Activated CD4-positive, alpha-beta T cell treated with anti-CD3 and anti-CD28 coated beads, Interleukin-2, Interleukin-6, amounts not matched to agents 100 ng/mL and 50 ng/mL, durations not matched to agents 16 hours and 8 hours (primary cell): ENCODE results near the gene ETDC.

Experiments used
- DNase-seq: peaks from one replicate; pipeline ENCODE4 v3.0.0-alpha.2; 2020

The ETDC gene

DNA sequence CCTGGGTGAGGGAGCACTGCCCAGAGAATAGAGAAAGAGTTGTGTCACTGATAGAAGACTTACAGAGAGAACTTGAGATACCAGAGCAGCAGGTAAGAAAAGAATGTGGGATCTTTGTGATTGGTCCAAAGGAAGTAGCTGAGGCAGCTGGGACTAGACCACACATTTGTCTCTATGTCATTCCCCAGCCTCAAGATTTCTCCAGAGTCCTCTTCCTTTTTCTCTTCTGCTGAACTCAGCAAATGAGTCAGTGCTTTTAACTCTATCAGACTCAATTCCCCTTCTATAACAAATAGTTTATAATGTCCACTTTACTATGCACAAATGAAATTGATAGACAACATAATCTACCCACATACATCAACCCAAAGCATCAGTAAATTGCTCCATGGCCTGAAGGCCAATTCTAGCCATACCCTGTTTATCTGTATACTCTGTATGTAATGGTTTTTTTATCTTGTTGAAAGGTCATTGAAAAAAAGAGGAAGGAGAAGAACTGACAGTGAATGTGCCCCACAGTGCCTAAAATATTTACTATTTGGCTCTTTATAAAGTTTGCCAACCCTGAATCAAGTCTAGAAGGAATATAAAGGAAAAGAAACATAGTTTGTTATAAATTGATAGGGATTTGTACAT lies 38.2 kb downstream of the ETDC start:
- DNase-seq, result no peak

- no peak for DNase-seq
Measured at GRCh38 chrX:135354288-135354687, 45.0 kb downstream of the ETDC start.
